Measurements from ENCODE around the gene NKX6-2.
"Not testable (repeated sequence)": the region's sequence is repeated elsewhere in the genome, so short reads cannot be mapped to it uniquely, and the experiment has no call there.

The NKX6-2 gene

GRCh38 chr10:132792796-132793195 lies 6.8 kb upstream of the NKX6-2 start:
- Histone ChIP-seq H2BK120ac (ENCODE audit: low read depth, low read length) (no peak overlapping the region), H3K4ac (ENCODE audit: low read length) (no peak overlapping the region), H3K27me3 (ENCODE audit: control insufficient read depth in 3 of 3, insufficient read depth in 3 of 3, low read depth in 1 of 3, low read length in 3 of 3) (peaks cover 14 to 48% (median 33%) of the 10 kb centered on the region in 3 experiments)

GRCh38 chr10:132792099-132792498 lies 6.2 kb upstream of the NKX6-2 start:
- H3K4me3 ChIP-seq (ENCODE audit: low read length in 2 of 2); H3K27ac ChIP-seq (replicated peaks; ENCODE audit: low read length); H3K36me3 ChIP-seq (replicated peaks in 1 of 2; ENCODE audit: control insufficient read depth in 2 of 2, insufficient read depth in 2 of 2, low read length in 2 of 2); H3K79me1 ChIP-seq (ENCODE audit: low read depth, low read length); H2AK5ac ChIP-seq (ENCODE audit: low read depth, low read length); H3K23ac ChIP-seq (ENCODE audit: low read depth, low read length, poor library complexity); DNase-seq (ENCODE audit: low spot score); H3K14ac ChIP-seq (ENCODE audit: low read length); H2AFZ ChIP-seq (ENCODE audit: low read length); H3K4me2 ChIP-seq (ENCODE audit: insufficient read depth, low read length, poor library complexity, severe bottlenecking); H3K18ac ChIP-seq (ENCODE audit: low read length); H4K91ac ChIP-seq (ENCODE audit: low read depth, low read length, poor library complexity); H2BK5ac ChIP-seq (ENCODE audit: low read length); H2BK120ac ChIP-seq (ENCODE audit: low read depth, low read length); H3K9ac ChIP-seq (ENCODE audit: low read depth, low read length, poor library complexity); H3K9me3 ChIP-seq (replicated peaks in 1 of 2; ENCODE audit: control insufficient read depth in 2 of 2, insufficient read depth in 1 of 2, low read depth in 1 of 2, low read length in 2 of 2); H3K4ac ChIP-seq (ENCODE audit: low read length); H4K8ac ChIP-seq (ENCODE audit: low read depth, low read length); H2BK15ac ChIP-seq (ENCODE audit: low read length): not testable (repeated sequence)
- Histone ChIP-seq H3K27me3 (ENCODE audit: control insufficient read depth in 3 of 3, insufficient read depth in 3 of 3, low read depth in 1 of 3, low read length in 3 of 3) (peaks cover 19 to 49% (median 40%) of the 10 kb centered on the region in 3 experiments), H3K4me1 (ENCODE audit: control insufficient read depth in 2 of 2, insufficient read depth in 1 of 2, low read depth in 1 of 2, low read length in 2 of 2) (peaks cover 0 to 18% of the 10 kb centered on the region in 2 donors), H2BK12ac (ENCODE audit: low read length) (peak overlapping the region; percentile 22)
- no CpG with 5 or more reads among the region's 33 CpGs for WGBS, 2 donors (ENCODE audit: extremely low coverage in 2 of 2, insufficient read length in 2 of 2, insufficient replicate concordance in 1 of 2)

More at GRCh38 chr10:132792796-132793195, 6.8 kb upstream of the NKX6-2 start:
- Histone ChIP-seq H3K14ac (ENCODE audit: low read length) (peak overlapping the region; percentile 89), H3K27ac (replicated peaks; ENCODE audit: low read length) (no peak overlapping the region), H2BK15ac (ENCODE audit: low read length) (no peak overlapping the region), H3K18ac (ENCODE audit: low read length) (no peak overlapping the region), H3K36me3 (replicated peaks in 1 of 2; ENCODE audit: control insufficient read depth in 2 of 2, insufficient read depth in 2 of 2, low read length in 2 of 2) (no peaks in the 10 kb centered on the region), H4K91ac (ENCODE audit: low read depth, low read length, poor library complexity) (no peak overlapping the region), H2AFZ (ENCODE audit: low read length) (no peak overlapping the region), H2BK5ac (ENCODE audit: low read length) (peak overlapping the region; percentile 39), H3K4me3 (ENCODE audit: low read length in 2 of 2) (no peak overlapping the region), H3K23ac (ENCODE audit: low read depth, low read length, poor library complexity) (no peak overlapping the region), H3K4me2 (ENCODE audit: insufficient read depth, low read length, poor library complexity, severe bottlenecking) (no peak overlapping the region), H2BK12ac (ENCODE audit: low read length) (no peak overlapping the region), H2AK5ac (ENCODE audit: low read depth, low read length) (peak overlapping the region; percentile 75), H3K79me1 (ENCODE audit: low read depth, low read length) (peaks cover 2% of the 10 kb centered on the region), H3K9ac (ENCODE audit: low read depth, low read length, poor library complexity) (no peak overlapping the region), H3K9me3 (replicated peaks in 1 of 2; ENCODE audit: control insufficient read depth in 2 of 2, insufficient read depth in 1 of 2, low read depth in 1 of 2, low read length in 2 of 2) (no peaks in the 10 kb centered on the region), H3K4me1 (ENCODE audit: control insufficient read depth in 2 of 2, insufficient read depth in 1 of 2, low read depth in 1 of 2, low read length in 2 of 2) (peaks cover 0 to 18% of the 10 kb centered on the region in 2 donors), H4K8ac (ENCODE audit: low read depth, low read length) (no peak overlapping the region)
- no peak for DNase-seq (ENCODE audit: low spot score)
- WGBS, 2 donors (ENCODE audit: extremely low coverage in 2 of 2, insufficient read length in 2 of 2, insufficient replicate concordance in 1 of 2), result no CpG with 5 or more reads among the region's 17 CpGs

- Histone ChIP-seq H3K9ac (ENCODE audit: low read depth, low read length, poor library complexity) (no peak overlapping the region), H3K79me1 (ENCODE audit: low read depth, low read length) (peaks cover 2% of the 10 kb centered on the region), H2AFZ (ENCODE audit: low read length) (no peak overlapping the region), H3K4me1 (ENCODE audit: control insufficient read depth in 2 of 2, insufficient read depth in 1 of 2, low read depth in 1 of 2, low read length in 2 of 2) (peaks cover 0 to 21% of the 10 kb centered on the region in 2 donors), H3K27ac (replicated peaks; ENCODE audit: low read length) (no peak overlapping the region), H2BK5ac (ENCODE audit: low read length) (no peak overlapping the region), H2BK12ac (ENCODE audit: low read length) (peak overlapping the region; percentile 58), H3K9me3 (replicated peaks in 1 of 2; ENCODE audit: control insufficient read depth in 2 of 2, insufficient read depth in 1 of 2, low read depth in 1 of 2, low read length in 2 of 2) (no peaks in the 10 kb centered on the region), H3K27me3 (ENCODE audit: control insufficient read depth in 3 of 3, insufficient read depth in 3 of 3, low read depth in 1 of 3, low read length in 3 of 3) (peaks cover 28 to 49% (median 49%) of the 10 kb centered on the region in 3 experiments), H3K4ac (ENCODE audit: low read length) (no peak overlapping the region), H2AK5ac (ENCODE audit: low read depth, low read length) (peak overlapping the region; percentile 75), H3K14ac (ENCODE audit: low read length) (peak overlapping the region; percentile 71), H3K4me3 (ENCODE audit: low read length in 2 of 2) (no peak overlapping the region), H3K18ac (ENCODE audit: low read length) (peak overlapping the region; percentile 64), H4K8ac (ENCODE audit: low read depth, low read length) (no peak overlapping the region), H3K36me3 (replicated peaks in 1 of 2; ENCODE audit: control insufficient read depth in 2 of 2, insufficient read depth in 2 of 2, low read length in 2 of 2) (no peaks in the 10 kb centered on the region), H3K4me2 (ENCODE audit: insufficient read depth, low read length, poor library complexity, severe bottlenecking) (no peak overlapping the region), H3K23ac (ENCODE audit: low read depth, low read length, poor library complexity) (no peak overlapping the region), H4K91ac (ENCODE audit: low read depth, low read length, poor library complexity) (no peak overlapping the region), H2BK120ac (ENCODE audit: low read depth, low read length) (no peak overlapping the region), H2BK15ac (ENCODE audit: low read length) (peak overlapping the region; percentile 49)
- DNase-seq (ENCODE audit: low spot score), result no peak
- WGBS, 2 donors (ENCODE audit: extremely low coverage in 2 of 2, insufficient read length in 2 of 2, insufficient replicate concordance in 1 of 2), result no CpG with 5 or more reads among the region's 31 CpGs
Observed at GRCh38 chr10:132790934-132791829, 5.2 kb upstream of the NKX6-2 start.

- Histone ChIP-seq H3K27ac (replicated peaks; ENCODE audit: low read length) (no peak overlapping the region), H2BK12ac (ENCODE audit: low read length) (no peak overlapping the region), H3K9ac (ENCODE audit: low read depth, low read length, poor library complexity) (no peak overlapping the region), H3K27me3 (ENCODE audit: control insufficient read depth in 3 of 3, insufficient read depth in 3 of 3, low read depth in 1 of 3, low read length in 3 of 3) (peaks cover 31 to 53% (median 49%) of the 10 kb centered on the region in 3 experiments), H2BK5ac (ENCODE audit: low read length) (no peak overlapping the region), H3K4me3 (ENCODE audit: low read length in 2 of 2) (no peak overlapping the region), H2BK15ac (ENCODE audit: low read length) (no peak overlapping the region), H4K8ac (ENCODE audit: low read depth, low read length) (no peak overlapping the region), H3K4me1 (ENCODE audit: control insufficient read depth in 2 of 2, insufficient read depth in 1 of 2, low read depth in 1 of 2, low read length in 2 of 2) (peaks cover 0 to 22% of the 10 kb centered on the region in 2 donors), H3K79me1 (ENCODE audit: low read depth, low read length) (peaks cover 2% of the 10 kb centered on the region), H4K91ac (ENCODE audit: low read depth, low read length, poor library complexity) (no peak overlapping the region), H3K23ac (ENCODE audit: low read depth, low read length, poor library complexity) (no peak overlapping the region), H3K9me3 (replicated peaks in 1 of 2; ENCODE audit: control insufficient read depth in 2 of 2, insufficient read depth in 1 of 2, low read depth in 1 of 2, low read length in 2 of 2) (no peaks in the 10 kb centered on the region), H2AFZ (ENCODE audit: low read length) (no peak overlapping the region), H3K18ac (ENCODE audit: low read length) (no peak overlapping the region), H3K14ac (ENCODE audit: low read length) (no peak overlapping the region), H3K4ac (ENCODE audit: low read length) (no peak overlapping the region), H3K36me3 (replicated peaks in 1 of 2; ENCODE audit: control insufficient read depth in 2 of 2, insufficient read depth in 2 of 2, low read length in 2 of 2) (no peaks in the 10 kb centered on the region), H2AK5ac (ENCODE audit: low read depth, low read length) (no peak overlapping the region), H3K4me2 (ENCODE audit: insufficient read depth, low read length, poor library complexity, severe bottlenecking) (no peak overlapping the region), H2BK120ac (ENCODE audit: low read depth, low read length) (no peak overlapping the region)
- WGBS, 2 donors (ENCODE audit: extremely low coverage in 2 of 2, insufficient read length in 2 of 2, insufficient replicate concordance in 1 of 2), result no CpG with 5 or more reads among the region's 7 CpGs
- DNase-seq (ENCODE audit: low spot score), result no peak
Observed at GRCh38 chr10:132790470-132790869, 4.5 kb upstream of the NKX6-2 start.

Data from neuronal stem cell (in vitro differentiated cells).